IPS DF 19.7 (cell line): ENCODE measurements around the gene GLS.

ENCODE experiments used
- DNase-seq: peaks from one replicate; pipeline ENCODE4 v3.0.0-alpha.2; 2013; ENCODE audit warnings: low read depth, low spot score

Gene GLS

DNA sequence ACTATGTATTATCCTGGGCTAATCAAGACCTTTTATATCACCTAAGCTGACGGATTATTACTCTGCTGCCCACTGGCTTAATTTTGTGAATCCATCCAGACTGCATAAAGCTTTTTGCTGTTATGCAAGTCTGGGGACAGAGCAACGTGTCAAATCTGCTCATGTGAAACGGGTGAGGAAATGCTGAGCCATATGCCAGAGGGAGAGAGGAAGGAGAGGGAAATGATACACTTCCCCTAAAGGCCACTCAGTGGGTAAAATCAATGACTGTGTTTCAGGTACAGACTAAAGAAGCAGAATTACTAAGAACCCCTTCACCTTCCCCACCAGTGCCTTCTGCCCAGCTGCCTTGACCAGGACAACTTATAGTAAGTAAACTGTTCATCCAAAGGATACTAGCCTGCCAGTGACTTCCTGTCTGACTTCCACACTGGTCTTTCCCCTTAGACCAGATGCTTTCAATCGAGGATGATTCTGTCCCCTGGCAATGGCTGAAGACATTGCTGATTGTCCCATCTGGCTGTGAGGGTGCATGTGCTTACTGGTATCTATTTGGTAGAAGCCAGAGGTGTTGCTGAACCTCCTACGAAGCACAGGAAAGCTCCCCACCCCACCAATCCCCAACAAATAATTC lies 90.4 kb downstream of the GLS start:
- DNase-seq: no peak

DNA sequence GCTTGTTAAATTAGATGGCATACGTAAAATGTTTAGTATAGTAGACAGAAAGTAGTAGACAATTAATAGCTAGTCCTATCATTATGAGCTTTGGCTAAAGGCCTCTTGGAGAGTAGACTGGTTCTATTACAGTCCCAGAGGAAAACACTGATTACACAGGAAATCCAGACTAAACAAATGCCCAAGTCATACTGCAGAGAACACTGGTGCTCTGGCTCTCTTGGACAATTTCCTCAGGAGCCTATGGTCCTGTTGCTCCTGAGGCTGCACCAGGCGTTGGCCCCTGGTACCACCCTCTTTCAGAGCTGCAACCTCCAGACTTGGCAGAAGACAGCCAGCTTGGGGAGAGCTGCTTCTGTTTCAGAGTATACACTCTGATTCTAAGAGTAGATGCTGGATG lies 91.6 kb downstream of the GLS start:
- DNase-seq: no peak

DNA sequence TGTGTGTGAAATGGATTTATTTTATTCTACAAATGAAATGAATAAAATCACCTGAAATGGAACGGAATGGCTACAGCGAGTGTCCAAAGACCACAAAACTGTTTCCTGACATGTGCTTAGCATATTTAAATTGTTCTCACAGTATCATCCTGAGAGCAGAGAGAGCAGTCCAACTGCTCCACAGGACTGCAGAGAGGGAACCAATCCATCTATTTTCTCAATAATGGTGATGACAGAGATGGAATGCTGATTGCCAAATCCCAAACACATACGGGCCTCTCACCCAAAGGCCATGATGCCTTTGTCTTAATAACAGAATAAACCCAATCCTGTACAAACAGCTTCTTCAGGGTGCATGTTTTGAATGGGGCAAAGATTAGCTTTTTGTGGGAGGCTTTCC lies 92.2 kb downstream of the GLS start:
- DNase-seq: no peak

DNA sequence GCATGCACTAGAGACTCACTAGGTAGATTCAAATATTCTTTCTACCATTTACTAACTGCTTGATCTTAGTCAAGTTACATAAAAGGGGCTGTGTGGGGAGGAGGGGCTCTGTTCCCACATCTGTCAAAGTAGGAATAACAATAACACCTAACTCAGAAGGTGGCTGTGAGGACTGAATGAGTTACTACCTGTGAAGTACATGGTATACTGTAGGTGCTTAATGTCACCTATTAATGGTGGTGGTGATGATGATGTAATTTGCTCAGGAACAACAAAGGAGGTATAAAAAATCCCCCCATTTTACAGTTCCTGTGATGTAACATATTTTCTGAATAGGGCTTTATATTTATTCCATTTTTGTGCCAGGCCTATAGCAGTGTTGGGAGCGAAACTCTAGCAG lies 92.6 kb downstream of the GLS start:
- no peak for DNase-seq

DNA sequence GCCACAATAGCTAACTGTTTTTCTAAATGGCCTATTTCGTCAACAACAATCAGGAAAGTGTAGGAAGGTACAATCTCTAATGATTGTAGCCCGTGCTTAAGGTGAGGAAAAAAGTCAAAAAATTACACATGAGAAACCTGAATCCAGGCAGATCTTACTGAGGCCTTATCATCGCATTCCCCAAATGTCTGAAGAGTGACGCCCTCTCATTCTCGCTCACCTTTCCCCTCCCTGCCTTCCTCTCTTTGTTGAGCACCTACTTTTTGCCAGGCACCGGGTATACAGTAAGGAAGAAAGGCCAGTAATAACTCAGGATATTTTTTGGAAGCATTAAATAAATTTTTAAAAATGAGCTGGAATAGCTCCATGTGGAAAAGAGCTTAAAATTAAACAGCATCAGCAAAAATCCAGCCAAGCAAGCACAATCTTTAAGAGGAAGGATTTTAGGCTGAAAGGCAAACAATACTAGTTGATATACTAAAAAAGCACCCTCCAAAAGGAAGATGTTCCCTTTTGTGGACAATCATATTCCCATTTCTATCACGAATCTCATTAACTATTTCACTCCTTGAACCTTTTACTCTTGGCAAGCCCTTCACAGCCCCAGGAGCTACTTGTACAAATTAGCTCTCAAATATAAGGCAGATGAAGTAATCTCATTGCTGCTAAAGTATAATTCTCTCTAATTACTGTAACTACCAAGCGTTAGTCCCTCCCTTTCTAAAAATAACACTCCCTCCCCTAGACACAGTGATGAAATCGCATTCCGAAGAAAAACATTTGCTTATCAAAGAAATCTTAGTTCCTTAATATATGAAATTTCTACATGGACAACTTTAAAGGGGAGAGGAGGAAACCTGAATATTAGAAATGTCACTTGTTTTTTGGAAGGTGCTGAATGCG lies 93.4 kb downstream of the GLS start:
- DNase-seq: no peak

DNA sequence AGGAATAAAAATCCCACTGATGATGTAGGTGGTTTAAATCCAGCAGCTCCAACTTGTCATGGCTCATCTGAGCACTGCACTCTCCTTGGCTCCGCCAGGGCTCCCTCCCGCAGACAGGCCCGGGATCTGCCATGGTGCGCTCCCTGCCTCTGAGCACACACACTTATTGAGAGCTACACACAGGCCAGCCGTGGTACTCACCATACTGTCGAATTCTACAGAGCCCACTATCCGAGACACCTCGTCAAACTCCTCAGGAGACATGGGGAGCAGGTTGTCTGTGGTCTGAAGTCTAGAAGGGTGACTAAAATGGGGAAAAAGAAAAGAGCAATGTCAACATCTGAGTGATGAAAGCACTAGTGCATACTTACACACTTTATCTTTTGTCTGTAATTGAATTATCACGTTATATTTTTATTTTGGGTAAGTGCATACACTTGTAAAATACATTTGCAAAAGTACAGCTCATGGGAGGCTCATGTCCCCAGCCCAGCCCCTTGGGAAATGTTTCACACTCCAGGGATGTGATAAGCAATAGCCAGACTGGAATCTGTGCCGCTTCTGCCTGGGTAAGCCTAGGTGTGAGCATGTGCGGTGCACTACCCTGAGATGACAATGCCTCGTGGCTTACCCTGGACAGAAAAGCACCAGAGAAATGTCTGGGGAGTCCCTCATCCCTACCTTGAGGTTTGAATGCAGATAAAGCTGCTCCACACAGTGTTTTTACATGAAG lies 94.2 kb downstream of the GLS start:
- DNase-seq: no peak

DNA sequence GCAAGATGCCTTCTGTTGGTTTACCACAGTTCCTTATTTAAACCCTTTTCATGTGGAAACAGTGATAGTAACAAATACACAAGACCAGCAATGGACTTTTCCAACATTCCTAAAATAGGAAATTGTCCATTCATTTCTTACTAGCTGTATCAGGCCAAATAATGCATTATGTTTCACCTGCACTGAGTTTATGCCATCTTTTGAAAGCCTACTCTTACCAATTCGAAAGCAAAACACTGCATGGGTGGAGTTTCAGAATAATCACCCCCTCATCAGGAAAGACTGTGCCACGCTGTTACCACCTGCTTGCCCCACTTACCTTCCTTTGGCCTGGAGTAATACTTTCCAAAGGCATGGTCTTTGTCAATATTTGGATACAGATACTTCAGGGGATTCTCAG lies 95.9 kb downstream of the GLS start:
- DNase-seq: no peak

DNA sequence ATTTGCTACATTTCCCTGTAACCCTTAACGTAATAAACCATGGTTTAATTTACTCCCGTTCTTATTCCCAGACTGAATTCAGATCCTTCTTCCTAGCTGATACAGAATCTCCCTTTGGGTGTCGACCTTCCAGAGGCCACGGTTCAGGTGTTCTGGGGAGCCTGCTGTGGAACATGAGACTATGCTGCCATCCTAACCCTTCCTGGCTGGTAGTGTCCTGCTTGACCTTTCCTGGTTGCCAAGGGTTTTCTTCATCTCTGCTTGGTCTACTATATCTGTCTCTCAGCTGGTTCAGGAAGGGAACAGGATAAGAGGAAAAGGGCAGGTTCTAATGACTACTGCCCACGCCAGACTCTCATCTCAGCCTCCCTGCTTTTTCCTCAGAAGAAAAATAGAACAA lies 96.9 kb downstream of the GLS start:
- no peak for DNase-seq

DNA sequence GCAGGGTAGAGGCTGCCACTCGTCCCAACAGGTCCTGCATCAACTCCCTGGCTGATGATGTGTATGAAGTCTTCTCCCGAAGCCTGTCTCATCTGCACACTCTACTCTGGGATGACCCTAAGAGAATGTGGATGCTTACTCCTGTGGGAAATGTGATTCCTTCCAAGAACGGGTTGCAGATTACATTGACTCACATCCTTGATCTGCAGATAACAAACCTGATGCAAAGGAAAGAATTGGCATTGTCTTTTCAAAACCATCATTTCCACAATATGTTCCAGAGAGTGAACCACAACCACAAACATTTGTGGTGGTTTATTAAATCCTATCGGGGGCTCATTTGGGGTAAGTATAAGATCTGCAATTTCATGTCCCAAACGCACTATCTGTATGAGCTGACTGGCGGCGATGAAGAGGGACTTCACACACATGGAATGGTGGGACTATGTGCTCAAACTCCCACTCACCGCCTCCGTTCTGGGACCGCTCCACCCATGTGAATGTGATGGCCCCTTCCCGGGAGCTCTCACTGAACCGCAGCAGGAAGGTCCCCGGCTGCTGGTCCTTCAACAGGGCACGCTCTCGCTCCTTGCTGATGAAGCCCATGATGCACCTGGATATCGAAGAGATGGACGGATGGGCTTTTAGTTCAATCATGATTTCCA lies 97.9 kb downstream of the GLS start:
- no peak for DNase-seq

DNA sequence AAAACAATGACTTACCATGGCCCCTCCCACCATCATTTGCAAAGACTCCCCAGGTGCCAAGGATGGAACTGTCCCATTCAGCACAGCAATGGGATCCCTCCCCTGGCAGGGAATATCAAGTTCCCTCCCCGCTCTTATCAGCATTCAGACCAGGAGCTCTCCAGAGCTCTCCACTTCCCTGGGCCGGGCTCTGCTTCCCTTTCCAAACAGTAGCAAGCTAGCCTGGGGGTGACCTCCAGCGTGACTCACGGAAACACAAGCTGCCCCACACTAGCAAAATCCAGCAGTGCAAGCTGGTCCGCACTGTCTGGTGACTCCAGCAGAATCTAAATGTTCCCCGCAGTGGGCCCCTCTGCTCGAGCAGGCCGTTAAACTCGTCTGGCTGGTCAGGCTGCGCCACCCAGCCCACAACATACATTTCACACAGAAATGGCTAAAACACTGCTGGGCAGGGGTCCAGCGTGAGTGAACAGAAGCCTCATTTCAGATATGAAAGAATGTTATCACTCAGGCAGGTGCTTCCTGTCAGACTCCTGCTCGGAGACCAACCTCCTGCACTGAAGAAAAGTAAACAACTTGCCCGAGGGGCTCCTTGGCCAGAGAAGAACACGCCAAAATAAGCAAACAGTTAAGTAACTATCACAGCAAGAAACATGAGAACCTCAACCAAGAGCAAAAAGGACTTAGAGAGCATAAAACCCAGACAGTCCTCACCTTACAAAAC lies 99.4 kb downstream of the GLS start:
- no peak for DNase-seq

DNA sequence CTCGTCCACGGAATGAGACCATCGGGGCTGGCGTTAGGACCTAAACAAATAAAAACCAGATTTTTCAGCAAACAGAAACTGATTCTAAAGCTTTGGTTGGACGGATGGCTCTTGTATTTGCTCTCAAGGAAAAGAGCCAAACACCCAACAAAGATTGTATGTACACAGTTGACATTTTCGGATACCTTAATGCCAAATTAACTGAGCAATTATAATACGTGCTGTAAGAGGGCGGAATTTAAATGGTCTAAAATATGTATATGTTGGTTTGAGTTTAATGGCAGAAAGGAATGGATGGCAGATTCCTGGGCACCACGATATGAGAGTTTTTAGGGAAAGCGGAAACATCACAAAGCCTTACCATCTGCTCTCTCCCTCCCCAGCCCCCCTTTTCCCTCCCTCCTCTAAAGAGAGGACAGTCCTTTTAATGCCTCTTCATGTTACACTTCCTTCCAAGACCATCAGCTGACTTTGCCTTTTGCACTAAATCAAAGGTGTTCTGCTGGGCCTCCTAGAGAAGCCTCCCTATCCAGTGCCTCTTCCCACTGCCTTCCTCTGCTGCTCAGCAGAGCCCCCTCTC lies 100.1 kb downstream of the GLS start:
- DNase-seq: no peak

DNA sequence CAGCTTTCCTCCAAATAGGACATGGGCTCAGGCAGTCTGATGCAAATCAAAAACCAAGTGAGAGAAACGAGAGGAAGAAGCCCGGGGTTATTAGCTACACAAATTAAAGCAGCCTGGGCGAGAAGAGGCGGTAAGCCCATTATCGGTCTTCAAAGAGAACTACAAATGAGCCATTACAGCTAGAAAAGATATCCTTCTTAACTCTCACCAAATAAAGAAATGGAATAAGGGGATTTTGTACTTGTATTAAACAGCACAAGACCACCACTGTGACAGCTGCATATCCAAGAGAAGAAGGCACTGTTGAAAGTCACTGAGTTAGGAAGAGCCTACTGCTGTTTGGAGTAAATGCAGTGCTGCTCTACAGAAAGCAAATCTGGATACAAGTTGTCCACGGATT lies 100.7 kb downstream of the GLS start:
- no peak for DNase-seq

DNA sequence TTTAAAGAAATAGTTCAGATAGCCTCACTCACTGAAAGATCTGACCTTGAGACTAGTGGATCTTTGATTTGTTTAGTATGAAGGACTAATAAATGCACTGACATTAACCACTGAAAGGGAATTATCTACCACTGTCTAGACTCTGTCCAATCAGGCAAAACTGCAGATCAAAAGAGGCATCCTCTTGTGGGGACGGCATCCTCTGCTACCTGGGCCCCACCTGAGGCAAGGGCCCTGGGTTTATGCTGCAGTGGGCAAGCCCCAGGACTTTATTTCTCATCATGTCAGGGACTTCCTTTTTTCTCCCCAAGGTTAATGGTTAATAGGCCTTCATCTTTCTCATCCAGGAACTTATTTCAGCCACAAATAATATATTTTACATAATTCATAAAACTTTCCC lies 101.1 kb downstream of the GLS start:
- no peak for DNase-seq

DNA sequence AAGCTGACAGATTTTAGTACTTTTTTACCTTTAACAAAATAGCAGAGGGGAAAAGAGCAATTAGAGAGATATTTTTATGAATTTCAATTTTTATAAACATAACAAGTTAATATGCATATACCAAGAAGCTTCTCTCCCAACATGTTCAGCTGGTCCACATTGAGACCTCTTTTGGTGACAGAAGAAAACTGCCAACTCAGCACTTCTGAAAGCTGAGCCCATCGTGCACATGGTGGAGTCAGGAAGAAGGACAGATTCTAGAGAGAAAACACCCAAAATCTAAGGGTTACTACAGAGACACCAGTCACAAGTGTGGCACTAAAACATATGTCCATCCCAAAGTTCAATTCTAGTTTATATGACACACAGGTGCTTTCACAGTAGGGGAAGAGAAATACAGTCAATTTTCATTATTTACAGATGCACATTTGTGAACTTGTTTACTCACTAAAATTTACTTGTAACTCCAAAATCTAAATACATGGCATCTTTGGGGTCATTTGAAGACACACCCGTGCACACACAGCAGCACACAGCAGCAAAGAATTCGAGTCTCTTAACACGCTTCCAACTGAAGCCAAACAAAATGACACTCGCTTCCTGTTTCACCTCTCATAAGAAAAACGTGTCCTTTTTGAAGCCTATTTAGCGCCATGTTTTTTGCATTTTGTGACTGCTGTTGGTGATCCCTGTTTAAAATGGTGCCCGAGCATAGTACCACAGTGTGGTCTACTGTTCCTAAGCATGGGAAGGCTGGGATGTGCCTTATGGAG lies 101.8 kb downstream of the GLS start:
- DNase-seq: no peak

DNA sequence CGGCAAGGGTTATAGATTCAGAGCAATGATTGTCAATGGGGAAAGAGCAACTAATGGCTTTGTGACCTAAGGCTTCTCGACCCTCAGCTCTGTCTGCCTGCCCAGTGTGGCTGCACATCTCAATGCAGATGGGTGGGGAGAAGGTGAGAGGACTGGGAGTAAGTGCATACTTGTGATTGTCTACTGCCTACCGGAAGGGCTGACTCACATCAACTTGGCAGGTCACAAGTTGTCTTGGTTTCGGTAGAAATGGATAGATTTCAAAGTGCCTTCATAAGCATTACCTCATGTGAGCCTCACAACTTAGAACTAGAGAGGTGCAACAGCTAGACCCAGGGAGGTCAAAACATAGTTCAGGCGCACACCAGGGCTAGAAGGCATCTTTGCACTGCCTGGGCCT lies 104.0 kb downstream of the GLS start:
- no peak for DNase-seq

DNA sequence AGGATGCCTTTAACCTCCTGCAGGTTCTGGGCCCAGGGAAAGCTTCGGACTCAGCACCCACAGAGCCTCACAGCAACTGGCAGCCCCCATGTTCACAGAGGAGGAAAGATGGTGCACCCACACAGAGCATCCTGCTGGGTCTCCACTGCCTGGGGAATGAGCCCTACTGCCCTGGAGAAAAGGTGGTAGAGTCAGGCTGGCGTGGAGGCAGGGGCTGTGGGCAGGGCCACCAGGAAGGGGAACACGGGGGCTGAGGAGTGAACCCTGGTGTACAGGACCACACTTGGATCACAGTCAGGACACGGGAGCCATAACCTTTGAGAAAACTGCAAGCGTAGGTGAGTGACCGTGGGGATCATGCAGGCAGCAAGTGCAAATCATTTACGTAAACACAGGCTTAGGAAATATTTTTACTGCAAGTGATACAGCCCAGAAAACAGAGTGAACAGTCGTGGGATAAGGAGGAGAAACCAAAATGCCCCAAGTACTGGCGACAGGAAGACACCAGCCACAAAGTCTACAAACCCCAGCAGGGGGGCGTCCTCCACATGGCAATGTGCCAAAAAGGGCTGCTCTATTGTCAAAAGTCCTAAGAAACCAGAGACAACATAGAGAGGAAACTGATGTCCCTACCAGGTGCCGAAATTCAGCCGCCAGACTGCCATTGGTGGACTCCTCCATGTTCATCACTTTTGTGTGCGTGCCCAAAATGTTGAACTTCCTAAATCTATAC lies 105.8 kb downstream of the GLS start:
- no peak for DNase-seq

DNA sequence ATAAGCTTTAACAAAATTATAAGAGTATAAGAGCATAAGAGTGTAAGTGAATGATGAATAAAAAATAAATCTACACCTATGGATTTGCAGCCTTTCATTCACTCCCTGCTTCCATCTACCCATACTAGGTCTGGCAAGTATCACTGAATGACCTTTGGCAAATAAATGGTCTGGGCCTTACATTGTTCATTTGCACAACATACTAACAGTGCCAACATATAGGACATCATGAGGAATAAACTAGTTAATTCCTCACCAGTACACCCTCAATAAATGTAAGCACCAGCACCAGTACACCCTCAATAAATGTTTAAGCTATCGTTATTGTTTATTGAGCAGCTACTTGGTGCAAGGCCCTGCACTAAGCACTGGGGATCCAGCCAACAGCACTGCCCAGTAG lies 106.5 kb downstream of the GLS start:
- no peak for DNase-seq

DNA sequence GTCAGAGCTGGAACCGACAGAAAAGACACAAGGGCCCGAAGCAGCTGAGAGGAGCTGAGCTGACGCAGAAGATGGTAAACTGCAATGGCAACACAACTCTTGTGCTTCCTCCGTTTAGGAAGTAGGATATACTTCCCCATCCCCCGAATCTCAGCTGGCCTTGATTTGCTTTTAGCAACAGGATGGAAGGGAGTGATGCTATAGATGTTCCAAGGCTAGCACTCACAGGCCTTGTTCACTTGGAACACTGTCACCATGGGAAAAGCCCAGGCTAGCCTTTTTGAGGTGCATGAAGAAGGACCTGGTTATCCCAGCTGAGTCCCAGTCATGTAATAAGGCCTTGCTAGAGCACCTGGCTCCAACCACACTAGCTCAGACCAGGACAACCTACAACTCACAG lies 107.3 kb downstream of the GLS start:
- no peak for DNase-seq

DNA sequence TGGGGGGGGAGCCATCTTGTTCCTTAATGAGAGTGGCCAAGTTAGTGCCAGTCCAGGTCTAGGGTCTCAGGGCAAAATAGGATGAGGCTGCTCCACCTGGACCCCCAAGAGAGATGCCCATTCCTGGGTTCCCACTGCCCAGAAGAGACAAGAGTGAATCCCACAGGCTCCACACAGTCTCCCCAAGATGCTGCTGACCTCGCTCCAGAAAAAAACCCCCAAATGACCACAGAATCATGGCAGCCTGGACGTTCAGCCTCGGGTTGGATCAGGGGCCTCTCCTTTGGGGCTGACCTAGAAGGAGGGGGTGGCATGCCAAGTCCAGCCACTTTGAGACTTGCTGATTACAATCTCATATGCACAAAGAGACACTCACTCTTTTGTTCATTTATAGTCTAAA lies 108.3 kb downstream of the GLS start:
- no peak for DNase-seq

DNA sequence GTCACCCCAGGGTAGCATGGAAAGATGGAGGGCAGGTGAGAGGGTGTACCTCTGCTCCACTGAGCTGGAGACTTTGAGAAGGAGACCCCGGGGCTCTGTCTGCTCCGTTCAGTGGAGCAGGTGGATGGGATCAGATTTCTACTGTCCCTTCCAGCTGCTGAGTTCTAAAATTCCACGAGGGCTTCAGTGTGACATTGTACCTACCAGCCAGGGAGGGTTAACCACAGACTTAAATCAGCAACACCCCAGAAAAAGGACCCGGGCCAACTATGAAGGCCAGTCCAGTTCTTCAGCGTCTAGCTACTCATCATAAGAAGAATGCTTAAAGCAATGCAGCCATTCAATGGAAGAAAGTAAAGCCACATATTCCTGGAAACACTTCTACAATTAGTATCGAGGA lies 109.5 kb downstream of the GLS start:
- DNase-seq: no peak
